Left cardiac atrium (tissue), 4 donors: Measurements from ENCODE around the gene NUP62CL. TPM values are rescaled to one million over a fixed set of nuclear protein-coding genes. Genes with fewer than 3 reads are reported as not detected.
"Not testable (repeated sequence)": the region's sequence is repeated elsewhere in the genome, so short reads cannot be mapped to it uniquely, and the experiment has no call there.

ENCODE experiments used
- ATAC-seq, 2 donors: fragments of 200-7000 bp; cut with Tn5 transposase; one replicate each; pipeline ENCODE4 v1.9.1; 2020; ENCODE audit warnings: mild to moderate bottlenecking in 2 of 2, moderate library complexity in 2 of 2
- DNase-seq: peaks from one replicate; pipeline ENCODE4 v3.0.0-alpha.2; 2020
- intact Hi-C, 2 donors: fragments of 100-400 bp; cut with DNase I; formaldehyde crosslinking; loops; one replicate each; pipeline versions ENCODE4 v1.14.1 to v1.15.1; 2022 to 2023
- long read RNA-seq: library from polyadenylated mRNA; unstranded; transcript quantifications from one replicate; pipeline ENCODE4 v2.0.0, GENCODE V29; 2021
- total RNA-seq, 2 donors: library from RNA; stranded (reverse); fragmentation: NEBNext Ultra II Directional; extraction: Animal tissue kit (Norgen Biotek cat#: 25700); gene quantifications; one replicate each; pipeline ENCODE4 v1.2.1, GENCODE V29; 2021
- donor health status: DM: no; HTN: yes; CAD: no.
- donor health status: DM: no; HTN: yes; CAD: no; lungs with severe emphysema.
- donor health status: DM: yes; HTN: yes; CAD: no.
- donor health status: Dilated cardiomyopathy.

The NUP62CL gene
- 1 to 10 TPM in 1 of 2 donors, under 1 TPM in 1; 0.29 to 1.3 TPM for total RNA-seq
- long read RNA-seq: 0 reads

GRCh38 chrX:107205770-107206696 lies at the start of gene NUP62CL, which contains the start of gene DNAAF6:
Gene NUP62CL, minus strand, starts transcription at chrX:107206433. Its CDS starts 31,287 bp downstream, at chrX:107175146.
Gene DNAAF6, plus strand, starts transcription at chrX:107206611. Its CDS starts 6,265 bp downstream, at chrX:107212876.
- intact Hi-C loops: no loop called here
- peak; percentile 60 for DNase-seq
- ATAC-seq: peak; percentile 81 to 95

GRCh38 chrX:107228486-107228819 lies 22.2 kb upstream of the NUP62CL start:
- ATAC-seq (no peak), DNase-seq (no peak)
- intact Hi-C loops: no loop called here

GRCh38 chrX:107227780-107228485 lies 21.7 kb upstream of the NUP62CL start:
- ATAC-seq: no peak
- intact Hi-C loops: no loop called here
- DNase-seq: no peak

GRCh38 chrX:107226757-107227156 lies 20.5 kb upstream of the NUP62CL start:
- ATAC-seq: no peak
- no peak for DNase-seq
- intact Hi-C loops: no loop called here

GRCh38 chrX:107213477-107213876 lies 7.2 kb upstream of the NUP62CL start:
- intact Hi-C loops: no loop called here
- ATAC-seq: no peak
- DNase-seq: no peak

GRCh38 chrX:107207943-107208342 lies 1.7 kb upstream of the NUP62CL start:
- ATAC-seq (no peak), DNase-seq (no peak)
- intact Hi-C loops: no loop called here

GRCh38 chrX:107207089-107207488 lies 856 bp upstream of the NUP62CL start:
- DNase-seq: no peak
- intact Hi-C loops: no loop called here
- ATAC-seq: no peak

- intact Hi-C loops: no loop called here
- DNase-seq: no peak
Observed at GRCh38 chrX:107206697-107207065, 448 bp upstream of the NUP62CL start.

GRCh38 chrX:107204068-107204605 lies 2.1 kb downstream of the NUP62CL start:
- intact Hi-C loops: no loop called here
- no peak for DNase-seq
- no peak for ATAC-seq

More at GRCh38 chrX:107206697-107207065, 448 bp upstream of the NUP62CL start:
- no peak for ATAC-seq

- no peak for ATAC-seq
- intact Hi-C loops: no loop called here
- DNase-seq: no peak
Observed at GRCh38 chrX:107199491-107199890, 6.7 kb downstream of the NUP62CL start.

- intact Hi-C loops, ATAC-seq, DNase-seq: not testable (repeated sequence)
Observed at GRCh38 chrX:107198074-107198473, 8.2 kb downstream of the NUP62CL start.

GRCh38 chrX:107197319-107197718 lies 8.9 kb downstream of the NUP62CL start:
- DNase-seq (no peak), ATAC-seq (no peak)
- intact Hi-C loops: no loop called here

- DNase-seq: no peak
- ATAC-seq: no peak
- intact Hi-C loops: no loop called here
Observed at GRCh38 chrX:107171369-107172102, 34.7 kb downstream of the NUP62CL start.

- DNase-seq (no peak), ATAC-seq (no peak)
- intact Hi-C loops: no loop called here
Observed at GRCh38 chrX:107168712-107169111, 37.5 kb downstream of the NUP62CL start.

- no peak for DNase-seq
- intact Hi-C loops: no loop called here
- no peak for ATAC-seq
Observed at GRCh38 chrX:107168257-107168656, 38.0 kb downstream of the NUP62CL start.

- ATAC-seq (no peak), DNase-seq (no peak)
- intact Hi-C loops: no loop called here
Observed at GRCh38 chrX:107167163-107167921, 38.9 kb downstream of the NUP62CL start.

GRCh38 chrX:107157618-107158017 lies 48.6 kb downstream of the NUP62CL start:
- DNase-seq, intact Hi-C loops, ATAC-seq: not testable (repeated sequence)

GRCh38 chrX:107155621-107156430 lies 50.4 kb downstream of the NUP62CL start:
- intact Hi-C loops, ATAC-seq, DNase-seq: not testable (repeated sequence)
